Body of pancreas (tissue), 4 donors: ENCODE measurements around the gene CCDC121. TPM values are rescaled to one million over a fixed set of nuclear protein-coding genes. Genes with fewer than 3 reads are reported as not detected.

ENCODE experiments used
- ATAC-seq: fragments of 150-250 bp; one replicate; pipeline ENCODE4 v1.9.1; 2016
- DNase-seq, 4 donors: peaks; one replicate each; pipeline ENCODE4 v3.0.0-alpha.2; 2019
- H3K27ac ChIP-seq, 4 donors: fragments of 200-600 bp; sonication (generic); 1 replicate in 3 of 4; 2 replicates in 1 of 4; pipeline versions ENCODE4 v1.5.1 to v1.6.1; 2016 to 2019; ENCODE audit warnings: mild to moderate bottlenecking in 1 of 4, mixed read lengths in 1 of 4, moderate library complexity in 1 of 4
- H3K27me3 ChIP-seq, 2 donors: fragments of 200-600 bp; sonication (generic); one replicate each; pipeline ENCODE4 v1.6.0; 2016; ENCODE audit warnings: mild to moderate bottlenecking in 1 of 2
- H3K36me3 ChIP-seq, 2 donors: fragments of 200-600 bp; sonication (generic); replicated peaks in 1 of 2; 2 replicates each; pipeline ENCODE4 v1.5.1; 2016; ENCODE audit warnings: low read depth in 2 of 2; ENCODE audit not compliant: insufficient read depth in 1 of 2
- H3K4me1 ChIP-seq: fragments of 200-600 bp; sonication (generic); one replicate; pipeline ENCODE4 v1.6.0; 2016
- H3K4me3 ChIP-seq, 2 donors: fragments of 200-600 bp; sonication (generic); 1 replicate in 1 of 2; 2 replicates in 1 of 2; pipeline ENCODE4 v1.5.1; 2016 to 2019
- H3K9me3 ChIP-seq, 3 donors: fragments of 200-600 bp; sonication (generic); 1 replicate in 2 of 3; 2 replicates in 1 of 3; pipeline ENCODE4 v1.5.1; 2016
- CTCF ChIP-seq, 7 experiments: fragments of 450-650 bp in 4 of 7; fragments of 200-600 bp in 3 of 7; sonication (generic) in 3 of 7; IDR thresholded peaks; one replicate each; pipeline ENCODE4 v1.5.1; 2016 to 2019; ENCODE audit warnings: antibody characterized with exemption in 7 of 7
- POLR2A ChIP-seq, 3 donors: fragments of 450-650 bp; IDR thresholded peaks; one replicate each; pipeline ENCODE4 v1.6.1; 2016; ENCODE audit warnings: antibody characterized with exemption in 3 of 3, mild to moderate bottlenecking in 2 of 3
- WGBS, 2 donors: methylation state at CpG; one replicate each; pipeline ENCODE4 v1.1.5; 2017; 5-methylcytosine and 5-hydroxymethylcytosine counted together
- intact Hi-C: fragments of 100-400 bp; cut with DNase I; formaldehyde crosslinking; loops from one replicate; pipeline ENCODE4 v1.15.1; 2023
- total RNA-seq, 2 donors: library from RNA; depleted of rRNA; stranded (reverse); fragments of >200 nt; gene quantifications; one replicate each; pipeline ENCODE4 v1.1.0, GENCODE V29; 2016

The CCDC121 gene
- total RNA-seq, 2 donors from 2014 or later, result 1.3 to 2.1 TPM

DNA sequence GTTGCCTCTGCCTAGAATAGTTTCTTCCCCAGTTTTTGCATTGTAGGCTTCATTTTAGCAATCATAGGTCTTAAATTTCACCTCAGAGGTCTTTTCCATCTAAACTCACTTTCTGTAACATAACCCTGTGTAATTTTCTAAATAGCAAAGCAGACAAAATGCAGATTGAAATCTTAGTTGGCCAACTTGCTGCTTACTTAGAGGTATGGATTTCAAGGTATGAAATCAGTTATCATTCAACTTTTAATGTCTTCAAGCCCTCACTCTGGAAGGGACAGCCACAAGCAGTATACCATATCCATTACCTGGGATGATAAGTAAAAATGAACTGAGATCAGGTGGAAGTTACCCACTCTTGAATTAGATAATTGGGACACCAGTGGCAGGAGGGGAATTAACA, 3.9 kb downstream of the CCDC121 start:
- no peak for ATAC-seq
- DNase-seq, result no peak
- no peak for TF ChIP-seq POLR2A (IDR thresholded peaks at IDR 0.05)
- no peak for TF ChIP-seq CTCF (IDR thresholded peaks at IDR 0.05)
- Histone ChIP-seq H3K9me3 (no peaks in the 10 kb centered on the region), H3K4me1 (peaks cover 14% of the 10 kb centered on the region), H3K27ac (no peak overlapping the region), H3K36me3 (peaks cover 4 to 6% of the 10 kb centered on the region in 2 donors), H3K4me3 (no peak overlapping the region), H3K27me3 (no peaks in the 10 kb centered on the region)
- intact Hi-C loops, result no loop called here

DNA sequence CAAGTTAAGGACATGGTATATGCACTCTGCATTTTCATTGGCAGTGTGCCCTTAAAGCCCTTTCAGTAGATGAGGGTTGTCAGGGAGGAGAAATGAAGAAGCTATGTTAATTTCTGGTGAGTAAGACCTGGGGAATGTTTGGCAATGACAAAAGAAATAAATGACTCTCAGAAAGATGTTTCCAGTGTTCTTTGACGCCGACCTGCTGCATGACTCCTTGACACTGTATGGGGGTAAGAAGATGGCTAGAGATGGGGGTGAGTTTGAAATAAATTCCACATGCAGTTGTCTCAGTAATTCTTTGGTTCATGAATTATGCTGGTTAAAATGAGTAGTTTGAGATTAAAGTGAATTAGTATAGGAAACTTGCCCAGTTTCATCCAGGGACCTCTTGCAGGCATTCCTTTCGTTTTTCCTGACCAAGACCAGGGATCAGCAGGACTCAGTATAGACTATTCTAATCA, 5.9 kb downstream of the CCDC121 start:
- DNase-seq, result no peak
- peaks cover 4 to 11% of the 10 kb centered on the region in 2 donors for H3K36me3 ChIP-seq

DNA sequence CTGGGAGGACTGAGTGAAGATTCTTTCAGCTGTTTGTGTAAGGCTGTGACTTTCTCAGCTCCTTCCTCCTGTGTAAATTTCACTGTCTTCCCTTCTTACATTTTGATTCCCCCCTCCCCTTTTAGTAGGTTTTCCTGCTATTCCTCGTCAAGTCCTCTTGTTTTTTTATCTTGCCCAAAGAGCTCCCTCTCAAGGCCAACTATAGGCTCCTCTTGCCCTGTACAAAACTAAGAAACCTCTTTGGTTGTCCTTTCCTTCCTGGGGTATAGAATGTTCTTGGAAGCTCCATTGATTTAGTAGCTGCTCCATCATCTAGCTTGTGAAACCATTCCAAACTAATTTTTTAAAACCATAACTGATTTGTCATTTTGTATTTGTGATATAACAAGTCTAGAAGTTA, 7.3 kb downstream of the CCDC121 start:
- H3K36me3 ChIP-seq, result peaks cover 4 to 20% of the 10 kb centered on the region in 2 donors
- no peak for ATAC-seq
- no peaks in the 10 kb centered on the region for H3K27me3 ChIP-seq
- TF ChIP-seq CTCF (IDR thresholded peaks at IDR 0.05) (no peak), POLR2A (IDR thresholded peaks at IDR 0.05) (no peak)
- no peak overlapping the region for H3K27ac ChIP-seq
- intact Hi-C loops, result no loop called here
- no peaks in the 10 kb centered on the region for H3K4me1 ChIP-seq
- no peak overlapping the region for H3K4me3 ChIP-seq
- no peak for DNase-seq
- WGBS, 2 donors, result 68 to 86% methylated on average over 1 of the region's 1 CpG
- no peaks in the 10 kb centered on the region for H3K9me3 ChIP-seq

More for the DNA sequence above, 5.9 kb downstream of the CCDC121 start:
- WGBS, 2 donors, result 73 to 82% methylated on average over 3 of the region's 3 CpGs
- no peaks in the 10 kb centered on the region for H3K27me3 ChIP-seq
- no peak overlapping the region for H3K27ac ChIP-seq
- intact Hi-C loops, result no loop called here
- no peaks in the 10 kb centered on the region for H3K9me3 ChIP-seq
- no peak for ATAC-seq
- H3K4me1 ChIP-seq, result peaks cover 4% of the 10 kb centered on the region
- no peak overlapping the region for H3K4me3 ChIP-seq
- TF ChIP-seq POLR2A (IDR thresholded peaks at IDR 0.05) (no peak), CTCF (IDR thresholded peaks at IDR 0.05) (no peak)

GRCh38 chr2:27615316-27615715, 13.5 kb downstream of the CCDC121 start:
- intact Hi-C loops, result no loop called here

More at GRCh38 chr2:27615316-27615715, 13.5 kb downstream of the CCDC121 start:
- no peaks in the 10 kb centered on the region for H3K27me3 ChIP-seq
- H3K36me3 ChIP-seq, result peaks cover 0 to 24% of the 10 kb centered on the region in 2 donors
- H3K4me1 ChIP-seq, result no peaks in the 10 kb centered on the region
- DNase-seq (no peak), ATAC-seq (no peak)
- 95 to 96% methylated on average over 3 of the region's 3 CpGs for WGBS, 2 donors
- H3K27ac ChIP-seq, result no peak overlapping the region
- H3K9me3 ChIP-seq, result no peaks in the 10 kb centered on the region
- H3K4me3 ChIP-seq, result no peak overlapping the region
- TF ChIP-seq POLR2A (IDR thresholded peaks at IDR 0.05) (no peak), CTCF (IDR thresholded peaks at IDR 0.05) (no peak)
